ENCODE measurements around the gene ANO3.

The ANO3 gene

DNA sequence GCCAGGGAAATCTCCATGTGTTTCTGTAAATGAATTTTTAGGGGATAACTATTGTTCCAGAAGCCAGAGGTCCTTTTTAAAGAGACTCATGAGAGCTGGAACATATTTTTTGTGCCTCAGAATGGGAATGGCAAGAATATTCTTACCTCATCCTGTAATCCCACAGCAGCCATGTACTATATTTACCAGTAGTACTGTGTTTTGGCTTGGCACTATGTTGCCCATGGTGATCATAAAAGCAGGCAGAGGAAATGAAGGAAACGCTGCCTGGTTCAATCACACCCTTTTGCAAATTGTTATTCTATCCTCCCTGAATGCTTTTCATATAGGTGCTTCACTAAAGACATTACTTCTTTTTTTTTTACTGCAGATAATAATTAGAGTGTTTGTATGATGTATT, 81.0 kb downstream of the ANO3 start:
- TF ChIP-seq, protein P1, sequence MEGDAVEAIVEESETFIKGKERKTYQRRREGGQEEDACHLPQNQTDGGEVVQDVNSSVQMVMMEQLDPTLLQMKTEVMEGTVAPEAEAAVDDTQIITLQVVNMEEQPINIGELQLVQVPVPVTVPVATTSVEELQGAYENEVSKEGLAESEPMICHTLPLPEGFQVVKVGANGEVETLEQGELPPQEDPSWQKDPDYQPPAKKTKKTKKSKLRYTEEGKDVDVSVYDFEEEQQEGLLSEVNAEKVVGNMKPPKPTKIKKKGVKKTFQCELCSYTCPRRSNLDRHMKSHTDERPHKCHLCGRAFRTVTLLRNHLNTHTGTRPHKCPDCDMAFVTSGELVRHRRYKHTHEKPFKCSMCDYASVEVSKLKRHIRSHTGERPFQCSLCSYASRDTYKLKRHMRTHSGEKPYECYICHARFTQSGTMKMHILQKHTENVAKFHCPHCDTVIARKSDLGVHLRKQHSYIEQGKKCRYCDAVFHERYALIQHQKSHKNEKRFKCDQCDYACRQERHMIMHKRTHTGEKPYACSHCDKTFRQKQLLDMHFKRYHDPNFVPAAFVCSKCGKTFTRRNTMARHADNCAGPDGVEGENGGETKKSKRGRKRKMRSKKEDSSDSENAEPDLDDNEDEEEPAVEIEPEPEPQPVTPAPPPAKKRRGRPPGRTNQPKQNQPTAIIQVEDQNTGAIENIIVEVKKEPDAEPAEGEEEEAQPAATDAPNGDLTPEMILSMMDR (IDR thresholded peaks at IDR 0.05; ENCODE audit: low read depth, low read length): no peak
- H3K4me3 ChIP-seq (replicated peaks in 1 of 2; ENCODE audit: low read depth in 2 of 2, low read length in 2 of 2): no peak overlapping the region

DNA sequence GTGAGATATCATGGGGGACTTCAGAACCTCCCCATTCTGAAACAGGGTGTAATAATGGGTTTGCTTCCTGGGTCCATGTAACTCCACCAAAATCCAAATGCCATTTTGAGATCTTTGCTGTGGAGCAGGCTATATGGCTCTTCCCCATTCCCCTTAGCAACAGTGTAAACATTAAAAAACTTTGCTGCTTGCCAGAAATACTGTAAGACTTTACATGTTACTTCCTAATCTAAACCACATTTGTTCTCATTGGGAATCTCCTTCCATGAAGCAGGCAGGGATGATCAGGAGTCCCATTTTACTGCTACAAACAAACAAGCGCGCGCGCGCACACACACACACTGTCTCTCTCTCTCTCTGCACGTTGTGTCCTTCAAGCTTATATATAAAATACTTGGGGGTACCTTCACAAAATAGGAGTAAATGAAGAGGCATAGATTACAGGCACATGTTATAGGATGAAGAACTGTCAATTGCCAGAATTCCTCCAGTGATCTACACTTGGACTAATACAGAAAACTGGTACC, 86.5 kb downstream of the ANO3 start:
- TF ChIP-seq, protein P1 (IDR thresholded peaks at IDR 0.05; ENCODE audit: low read depth, low read length): no peak
- no peak overlapping the region for H3K4me3 ChIP-seq (replicated peaks in 1 of 2; ENCODE audit: low read depth in 2 of 2, low read length in 2 of 2)
- no peak for DNase-seq (ENCODE audit: low read depth in 2 of 2)

More for the DNA sequence above, 81.0 kb downstream of the ANO3 start:
- no peak for DNase-seq (ENCODE audit: low read depth in 2 of 2)

- H3K4me3 ChIP-seq (replicated peaks in 1 of 2; ENCODE audit: low read depth in 2 of 2, low read length in 2 of 2): no peak overlapping the region
- TF ChIP-seq, protein P1 (IDR thresholded peaks at IDR 0.05; ENCODE audit: low read depth, low read length): no peak
- DNase-seq (ENCODE audit: low read depth in 2 of 2): no peak
Measured at GRCh38 chr11:26420331-26420730, 88.4 kb downstream of the ANO3 start.

- TF ChIP-seq, protein P1 (IDR thresholded peaks at IDR 0.05; ENCODE audit: low read depth, low read length): no peak
- DNase-seq (ENCODE audit: low read depth in 2 of 2): no peak
- no peak overlapping the region for H3K4me3 ChIP-seq (replicated peaks in 1 of 2; ENCODE audit: low read depth in 2 of 2, low read length in 2 of 2)
Measured at GRCh38 chr11:26424255-26424654, 92.3 kb downstream of the ANO3 start.

- TF ChIP-seq, protein P1 (IDR thresholded peaks at IDR 0.05; ENCODE audit: low read depth, low read length): no peak
- no peak overlapping the region for H3K4me3 ChIP-seq (replicated peaks in 1 of 2; ENCODE audit: low read depth in 2 of 2, low read length in 2 of 2)
- DNase-seq (ENCODE audit: low read depth in 2 of 2): no peak
Measured at GRCh38 chr11:26439854-26440253, 107.9 kb downstream of the ANO3 start.

GRCh38 chr11:26442131-26442530, 110.2 kb downstream of the ANO3 start:
- H3K4me3 ChIP-seq (replicated peaks in 1 of 2; ENCODE audit: low read depth in 2 of 2, low read length in 2 of 2): no peak overlapping the region
- TF ChIP-seq, protein P1 (IDR thresholded peaks at IDR 0.05; ENCODE audit: low read depth, low read length): no peak
- peak; percentile 49 to 88 for DNase-seq (ENCODE audit: low read depth in 2 of 2)

GRCh38 chr11:26443617-26444016, 111.7 kb downstream of the ANO3 start:
- no peak overlapping the region for H3K4me3 ChIP-seq (replicated peaks in 1 of 2; ENCODE audit: low read depth in 2 of 2, low read length in 2 of 2)
- no peak for DNase-seq (ENCODE audit: low read depth in 2 of 2)
- TF ChIP-seq, protein P1 (IDR thresholded peaks at IDR 0.05; ENCODE audit: low read depth, low read length): no peak
